NK-92 treated with Interleukin-12 subunit alpha and Interleukin-12 subunit beta, amount 100 ng/mL, for 24 hours (cell line): ENCODE results near the gene ZNF737.
"Not testable (repeated sequence)": the region's sequence is repeated elsewhere in the genome, so short reads cannot be mapped to it uniquely, and the experiment has no call there.

Source experiments
- DNase-seq: peaks from one replicate; lab custom pipeline; 2025; lab: John Stamatoyannopoulos, UW

Gene ZNF737

DNA sequence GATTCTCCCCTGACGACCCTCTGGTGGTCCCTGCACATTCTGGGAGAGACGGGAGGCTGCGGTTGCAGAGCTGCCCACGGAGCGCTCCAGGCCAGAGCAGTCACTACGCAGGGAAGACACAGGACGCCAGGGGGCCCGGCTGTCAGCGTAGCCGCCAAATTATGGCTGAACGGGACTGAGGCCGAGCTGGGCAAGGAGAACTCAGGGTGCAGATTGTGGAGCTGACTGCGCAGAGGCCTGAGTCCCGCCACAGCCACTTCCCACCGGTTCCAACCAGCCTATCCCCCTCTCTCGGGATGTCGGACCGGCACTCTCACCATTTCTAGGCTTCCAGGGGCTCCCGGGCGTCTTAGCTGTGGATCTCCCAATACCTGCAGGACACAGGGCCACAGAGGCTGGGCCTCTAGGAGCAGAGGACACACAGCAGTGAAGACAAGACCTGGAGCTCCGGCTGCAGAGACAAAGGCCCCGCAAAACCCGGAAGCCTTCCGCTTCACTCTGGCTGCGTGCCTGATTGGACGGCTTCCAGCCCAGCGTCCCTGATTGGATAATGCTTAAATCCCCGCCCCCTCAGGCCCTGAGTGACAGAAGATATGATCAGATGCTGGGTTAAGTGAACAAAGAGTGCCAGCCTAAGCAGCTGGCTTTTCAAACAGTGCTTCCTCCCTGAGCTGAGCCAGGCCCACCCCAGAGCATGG lies at the start of gene ZNF737:
TSS of gene ZNF737 (minus strand) at position 461 of the 698 bp plus-strand sequence. CDS start at position 320, 141 bp downstream.
- no peak for DNase-seq

GRCh38 chr19:20614971-20615370 lies 49.4 kb upstream of the ZNF737 start:
- not testable (repeated sequence) for DNase-seq

- DNase-seq = no peak
These were observed 47.2 kb upstream of the ZNF737 start for GRCh38 chr19:20612711-20613316.

GRCh38 chr19:20611866-20612265 lies 46.3 kb upstream of the ZNF737 start:
- DNase-seq = no peak

GRCh38 chr19:20607943-20608342 lies 42.4 kb upstream of the ZNF737 start:
- DNase-seq = no peak

- no peak for DNase-seq
These were observed 7.0 kb downstream of the ZNF737 start for GRCh38 chr19:20558571-20558970.

GRCh38 chr19:20558011-20558410 lies 7.6 kb downstream of the ZNF737 start:
- no peak for DNase-seq

DNA sequence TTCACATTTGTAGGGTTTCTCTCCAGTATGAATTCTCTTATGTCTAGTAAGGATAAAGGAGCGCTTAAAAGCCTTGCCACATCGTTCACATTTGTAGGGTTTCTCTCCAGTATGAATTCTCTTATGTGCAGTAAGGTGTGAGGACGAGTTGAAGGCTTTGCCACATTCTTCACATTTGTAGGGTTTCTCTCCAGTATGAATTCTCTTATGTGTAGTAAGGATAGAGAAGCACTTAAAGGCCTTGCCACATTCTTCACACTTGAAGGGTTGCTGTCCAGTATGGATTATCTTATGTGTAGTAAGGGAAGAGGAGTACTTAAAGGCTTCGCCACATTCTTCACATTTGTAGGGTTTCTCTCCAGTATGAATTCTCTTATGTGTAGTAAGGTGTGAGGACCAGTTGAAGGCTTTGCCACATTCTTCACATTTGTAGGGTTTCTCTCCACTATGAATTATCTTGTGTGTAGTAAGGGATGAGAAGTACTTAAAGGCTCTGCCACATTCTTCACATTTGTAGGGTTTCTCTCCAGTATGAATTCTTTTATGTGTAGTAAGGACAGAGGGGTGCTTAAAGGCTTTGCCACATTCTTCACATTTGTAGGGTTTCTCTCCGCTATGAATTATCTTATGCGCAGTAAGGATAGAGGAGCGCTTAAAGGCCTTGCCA lies 20.8 kb downstream of the ZNF737 start:
- not testable (repeated sequence) for DNase-seq

DNA sequence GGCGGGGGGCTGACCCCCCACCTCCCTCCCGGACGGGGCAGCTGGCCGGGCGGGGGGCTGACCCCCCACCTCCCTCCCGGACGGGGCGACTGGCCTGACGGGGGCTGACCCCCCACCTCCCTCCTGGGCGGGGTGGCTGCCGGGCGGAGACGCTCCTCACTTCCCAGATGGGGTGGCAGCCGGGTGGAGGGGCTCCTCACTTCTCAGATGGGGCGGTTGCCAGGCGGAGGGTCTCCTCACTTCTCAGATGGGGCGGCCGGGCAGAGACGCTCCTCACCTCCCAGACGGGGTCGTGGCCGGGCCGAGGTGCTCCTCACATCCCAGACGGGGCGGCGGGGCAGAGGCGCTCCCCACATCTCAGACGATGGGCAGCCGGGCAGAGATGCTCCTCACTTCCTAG lies 35.3 kb downstream of the ZNF737 start:
- not testable (repeated sequence) for DNase-seq

DNA sequence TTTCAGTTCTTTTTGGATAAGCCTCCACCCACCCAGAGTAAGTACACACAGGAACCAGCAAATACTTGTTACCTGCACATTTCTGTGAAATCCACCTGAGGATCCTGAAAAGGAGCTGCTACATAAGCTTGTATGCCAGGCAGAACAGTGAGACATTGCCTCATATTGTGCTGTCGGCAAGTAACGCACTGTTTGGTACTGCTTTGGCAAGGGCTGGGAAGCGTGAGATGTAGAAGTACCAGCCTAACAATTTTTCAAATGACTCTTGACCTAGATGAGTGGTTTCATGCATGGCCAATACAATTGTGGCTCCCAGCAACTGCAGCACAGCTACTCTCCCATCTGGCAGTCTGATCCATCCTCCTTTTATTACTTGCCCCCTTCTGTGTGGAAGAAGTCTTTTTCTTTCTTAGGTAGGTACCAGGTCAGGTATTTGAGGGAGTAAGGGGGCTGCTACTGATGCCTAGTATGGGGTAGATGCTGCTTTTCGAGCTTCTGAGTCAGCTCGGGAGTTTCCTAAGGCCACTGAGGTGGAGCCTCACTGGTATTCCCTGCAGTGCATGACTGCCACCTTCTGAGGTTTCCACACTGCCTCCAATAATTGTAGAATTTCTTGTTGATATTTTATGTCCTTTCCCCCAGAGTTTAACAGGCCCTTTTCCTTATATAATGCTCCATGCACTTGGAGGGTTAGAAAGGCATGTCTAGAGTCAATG lies 52.2 kb downstream of the ZNF737 start:
- DNase-seq = no peak

DNA sequence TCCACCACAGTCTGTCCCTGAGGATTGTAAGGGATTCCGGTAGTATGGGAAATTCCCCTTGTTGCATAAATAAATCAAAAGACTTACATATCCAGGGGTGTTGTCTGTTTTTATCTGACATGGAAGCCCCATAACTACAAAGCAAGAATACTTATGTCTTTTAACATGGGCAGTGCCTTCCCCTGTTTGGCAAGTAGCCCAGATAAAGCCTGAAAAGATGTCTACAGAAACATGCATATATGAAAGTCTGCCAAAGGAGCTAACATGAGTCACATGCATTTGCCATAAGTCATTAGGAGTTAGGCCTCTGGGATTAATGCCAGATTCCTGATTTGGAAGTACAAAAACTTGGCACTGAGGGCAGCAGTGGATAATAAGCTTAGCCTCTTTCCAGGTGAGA lies 62.1 kb downstream of the ZNF737 start:
- DNase-seq = no peak
